ENCODE results near the gene PIK3C2G. TPM values are rescaled to one million over a fixed set of nuclear protein-coding genes. Genes with fewer than 3 reads are reported as not detected.

PIK3C2G gene
- total RNA-seq, 1 experiment from 2014 or later = not detected

GRCh38 chr12:18297902-18298301 lies 36.6 kb downstream of the PIK3C2G start:
- H2AFZ ChIP-seq (ENCODE audit: low read depth, low read length, poor library complexity, severe bottlenecking) = no peak overlapping the region
- no peaks in the 10 kb centered on the region for H3K9me2 ChIP-seq (ENCODE audit: insufficient read depth)
- no peaks in the 10 kb centered on the region for H3K79me2 ChIP-seq (ENCODE audit: insufficient read depth, low read length)
- ChIA-PET RAD21 (ENCODE audit: low non-redundant PET in 1 of 2, low total read pairs in 2 of 2, uncharacterized antibody in 2 of 2, unreplicated experiment in 2 of 2) (no interaction called here), POLR2A (no interaction called here), CTCF (no interaction called here)
- no peak overlapping the region for H3K4me3 ChIP-seq (replicated peaks in 1 of 2; ENCODE audit: low read depth in 1 of 2, low read length in 2 of 2)
- BruUV-seq (replicated peaks) = no TSS peak
- ATAC-seq (no peak), DNase-seq (ENCODE audit: low read depth, low spot score) (no peak)
- H3K9ac ChIP-seq (ENCODE audit: low read length) = no peak overlapping the region
- H3K36me3 ChIP-seq (ENCODE audit: control insufficient read depth in 1 of 2, insufficient read depth in 2 of 2, low read length in 2 of 2) = no peaks in the 10 kb centered on the region
- intact Hi-C loops (cut with micrococcal nuclease) = no loop called here
- no peaks in the 10 kb centered on the region for H4K20me1 ChIP-seq (ENCODE audit: insufficient read depth)
- no peak overlapping the region for H3K4me2 ChIP-seq (ENCODE audit: low read length)
- no peaks in the 10 kb centered on the region; a peak in 1 of 4 replicates for H3K9me3 ChIP-seq (ENCODE audit: control insufficient read depth in 1 of 2, insufficient read depth in 1 of 2, low read depth in 1 of 2, low read length in 2 of 2)
- H3K27ac ChIP-seq (ENCODE audit: low read depth, low read length) = no peak overlapping the region
- TF ChIP-seq EGR1 (IDR thresholded peaks at IDR 0.05; ENCODE audit: low read depth) (no peak), RAD21 (IDR thresholded peaks at IDR 0.05; ENCODE audit: low read depth) (no peak), ZNF274 (IDR thresholded peaks at IDR 0.05; ENCODE audit: low read depth, low read length) (no peak), EZH2 (IDR thresholded peaks at IDR 0.05) (no peak), REST (IDR thresholded peaks at IDR 0.05; ENCODE audit: low read depth) (no peak), FOSL1 (IDR thresholded peaks at IDR 0.05; ENCODE audit: low read depth) (no peak), POLR2AphosphoS5 (IDR thresholded peaks at IDR 0.05; ENCODE audit: low read depth, low read length) (no peak), ATF3 (IDR thresholded peaks at IDR 0.05) (no peak)
- no peaks in the 10 kb centered on the region for H3K27me3 ChIP-seq (ENCODE audit: insufficient read depth, low read length)
- no peaks in the 10 kb centered on the region for H3K4me1 ChIP-seq (ENCODE audit: control insufficient read depth in 1 of 2, insufficient read depth in 2 of 2, low read length in 2 of 2)

Measured in HCT116 (cell line).